ENCODE results near the gene RPRD2.

- TF ChIP-seq CTCF (conservative IDR thresholded peaks at IDR 0.05 in 1 of 2, IDR thresholded peaks at IDR 0.05 in 1 of 2; ENCODE audit: extremely low read depth in 1 of 2, insufficient read depth in 1 of 2, low read depth in 1 of 2, low read length in 2 of 2) (no peak), EZH2 (IDR thresholded peaks at IDR 0.05; ENCODE audit: borderline replicate concordance, low read length) (no peak)
Measured at GRCh38 chr1:150410582-150411101, 46.7 kb downstream of the RPRD2 start.

Measured in mammary epithelial cell (primary cell).